Right lung (tissue), 10 donors: ENCODE measurements around the gene PPP2R3C. TPM values are rescaled to one million over a fixed set of nuclear protein-coding genes. Genes with fewer than 3 reads are reported as not detected.
"Not testable (repeated sequence)": the region's sequence is repeated elsewhere in the genome, so short reads cannot be mapped to it uniquely, and the experiment has no call there.

ENCODE experiments used
- DNase-seq, 2 donors: peaks; one replicate each; pipeline ENCODE4 v3.0.0-alpha.2; 2013
- long read RNA-seq, 8 donors: transcript quantifications; one replicate each; lab custom pipeline, GENCODE V29; 2026
- polyA plus RNA-seq, 5 donors: library from polyadenylated mRNA; unstranded; fragments of 120-200 nt; gene quantifications; one replicate each; pipeline versions ENCODE4 v1.2.1 to v1.2.3, GENCODE V29; 2013; ENCODE audit warnings: inconsistent platforms in 1 of 5, low replicate concordance in 1 of 5; ENCODE audit not compliant: insufficient read length in 5 of 5, insufficient read depth in 1 of 5

PPP2R3C gene
- 10 to 100 TPM; 44.1 to 58.2 (median 47.6) TPM for polyA plus RNA-seq
- long read RNA-seq, donor 1, transcript PPP2R3C-201 (13 exons, 1,839 nt): major isoform, 6 of 10 reads
- long read RNA-seq, donor 1, partial matches to known transcripts: 0 of 10 reads
- long read RNA-seq, donor 1, other reads (novel, unspliced or antisense): 0 of 10 reads
- long read RNA-seq, donor 2, transcript PPP2R3C-201 (13 exons, 1,839 nt): major isoform, 8 of 10 reads
- long read RNA-seq, donor 2, partial matches to known transcripts: 0 of 10 reads
- long read RNA-seq, donor 2, other reads (novel, unspliced or antisense): 0 of 10 reads
- long read RNA-seq, donor 3, transcript PPP2R3C-201 (13 exons, 1,839 nt): major isoform, 6 of 14 reads
- long read RNA-seq, donor 3, partial matches to known transcripts: 5 of 14 reads
- long read RNA-seq, donor 3, other reads (novel, unspliced or antisense): 0 of 14 reads
- long read RNA-seq, donor 4, transcript PPP2R3C-201 (13 exons, 1,839 nt): major isoform, 5 of 7 reads
- long read RNA-seq, donor 4, partial matches to known transcripts: 0 of 7 reads
- long read RNA-seq, donor 4, other reads (novel, unspliced or antisense): 0 of 7 reads
- long read RNA-seq, donor 5, partial matches to known transcripts: 13 of 21 reads
- long read RNA-seq, donor 5, other reads (novel, unspliced or antisense): 0 of 21 reads
- long read RNA-seq, donor 6, transcript PPP2R3C-201 (13 exons, 1,839 nt): major isoform, 6 of 18 reads
- long read RNA-seq, donor 6, partial matches to known transcripts: 7 of 18 reads
- long read RNA-seq, donor 6, other reads (novel, unspliced or antisense): 0 of 18 reads
- long read RNA-seq, donor 7, partial matches to known transcripts: 0 of 5 reads
- long read RNA-seq, donor 7, other reads (novel, unspliced or antisense): 0 of 5 reads
- long read RNA-seq, donor 8, partial matches to known transcripts: 0 of 5 reads
- long read RNA-seq, donor 8, other reads (novel, unspliced or antisense): 0 of 5 reads

DNA sequence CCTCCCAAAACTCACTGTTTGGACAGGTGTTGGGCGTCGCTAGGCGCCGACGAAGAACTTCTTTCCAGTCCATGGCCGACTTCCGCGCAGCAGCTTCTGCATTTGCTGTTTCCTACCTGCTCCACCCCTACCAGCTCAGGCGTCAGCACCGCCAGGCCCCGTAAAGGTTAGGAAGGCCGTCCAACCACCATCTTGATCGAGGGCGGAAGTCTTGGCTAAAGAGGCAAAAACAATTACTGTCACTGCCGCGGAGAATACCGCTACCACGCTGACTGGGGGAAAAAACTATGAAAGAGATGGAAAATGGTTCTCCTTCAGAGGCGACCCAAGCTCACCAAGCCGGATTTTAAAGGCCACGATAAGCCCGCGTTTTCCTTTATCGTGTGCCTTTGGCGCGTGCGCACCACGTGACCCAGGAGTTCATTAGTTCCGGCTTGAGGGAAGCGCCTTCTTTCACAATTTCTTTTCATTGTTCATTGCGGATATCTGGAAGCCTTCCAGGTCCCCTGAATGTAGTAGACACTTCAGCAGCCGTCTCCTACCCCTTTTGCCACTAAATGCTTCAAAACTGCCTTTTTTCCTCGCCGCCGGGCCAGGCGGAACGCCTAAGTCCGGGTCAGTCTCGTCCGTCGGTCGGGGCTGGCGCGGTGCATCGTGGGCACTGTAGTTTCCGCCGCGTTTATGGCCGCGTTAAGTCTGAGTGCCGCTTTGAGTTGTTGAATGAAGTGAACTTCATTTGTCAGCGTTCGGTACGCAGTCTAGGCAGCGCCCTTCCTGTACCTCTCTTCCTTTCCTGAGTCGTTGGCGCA is at the start of gene PPP2R3C, which contains the start of gene PRORP:
Gene PPP2R3C (minus strand): TSS at position 104 of the 809 bp plus-strand sequence. CDS start 31 bp downstream, at position 73.
Gene PRORP (plus strand): TSS at position 666 of the 809 bp plus-strand sequence. CDS start 694 bp downstream, outside the sequence.
- peak; percentile 93 for DNase-seq

DNA sequence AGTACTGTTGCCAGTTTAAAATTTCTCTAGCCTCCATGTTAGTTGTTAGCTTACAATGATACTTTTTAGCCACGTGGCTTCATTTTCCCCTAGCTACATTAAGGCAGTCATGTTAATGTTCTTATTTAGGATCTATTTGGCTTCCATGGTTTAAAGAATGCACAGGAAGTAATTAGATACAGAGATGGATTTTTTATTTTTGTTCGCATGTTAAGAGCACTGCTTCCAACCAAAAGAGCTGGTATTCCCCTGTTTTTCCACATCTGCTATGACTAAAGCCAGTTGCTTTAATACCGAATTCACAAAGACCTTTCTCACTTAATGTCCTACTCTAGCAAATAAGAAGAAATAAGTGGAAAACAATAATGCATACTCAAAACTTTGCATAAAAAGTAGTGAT is 45.7 kb upstream of the PPP2R3C start:
- no peak for DNase-seq

- no peak for DNase-seq
Observed at GRCh38 chr14:35164849-35165248, 43.1 kb upstream of the PPP2R3C start.

DNA sequence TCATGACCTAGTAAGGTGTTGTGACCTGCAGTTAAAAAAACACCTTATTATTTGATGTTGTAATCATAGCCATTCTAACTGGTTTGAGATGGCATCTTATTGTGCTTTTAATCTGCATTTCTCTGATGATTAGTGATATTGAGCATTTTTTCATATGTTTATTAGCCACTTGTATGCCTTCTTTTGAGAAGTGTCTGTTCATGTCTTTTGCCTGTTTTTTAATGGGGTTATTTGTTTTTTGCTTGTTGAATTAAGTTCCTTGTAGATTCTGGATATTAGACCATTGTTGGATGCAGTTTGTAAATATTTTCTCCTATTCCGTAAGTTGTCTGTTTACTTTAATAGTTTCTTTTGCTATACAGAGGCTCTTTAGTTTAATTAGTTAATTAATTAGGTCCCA is 41.6 kb upstream of the PPP2R3C start:
- DNase-seq: no peak

DNA sequence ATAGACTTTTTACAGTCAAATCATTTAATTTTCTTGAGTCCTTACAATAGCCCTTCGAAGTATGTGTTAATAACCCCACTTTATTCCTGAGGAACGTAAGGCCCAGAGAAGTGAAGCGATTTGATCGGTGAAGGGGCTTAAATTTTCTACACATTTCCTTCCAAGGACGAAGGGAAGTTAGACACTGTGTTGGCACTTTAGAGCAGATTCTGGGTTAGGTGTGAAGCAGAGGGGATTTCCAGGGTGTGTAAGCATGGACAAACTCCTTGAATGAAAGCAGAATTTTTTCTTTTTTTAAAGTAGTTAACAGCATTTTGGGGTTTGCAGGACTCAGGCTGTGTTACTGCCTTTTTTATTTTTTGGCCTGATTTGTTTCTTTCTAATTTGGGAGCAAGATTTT is 39.4 kb upstream of the PPP2R3C start:
- no peak for DNase-seq

DNA sequence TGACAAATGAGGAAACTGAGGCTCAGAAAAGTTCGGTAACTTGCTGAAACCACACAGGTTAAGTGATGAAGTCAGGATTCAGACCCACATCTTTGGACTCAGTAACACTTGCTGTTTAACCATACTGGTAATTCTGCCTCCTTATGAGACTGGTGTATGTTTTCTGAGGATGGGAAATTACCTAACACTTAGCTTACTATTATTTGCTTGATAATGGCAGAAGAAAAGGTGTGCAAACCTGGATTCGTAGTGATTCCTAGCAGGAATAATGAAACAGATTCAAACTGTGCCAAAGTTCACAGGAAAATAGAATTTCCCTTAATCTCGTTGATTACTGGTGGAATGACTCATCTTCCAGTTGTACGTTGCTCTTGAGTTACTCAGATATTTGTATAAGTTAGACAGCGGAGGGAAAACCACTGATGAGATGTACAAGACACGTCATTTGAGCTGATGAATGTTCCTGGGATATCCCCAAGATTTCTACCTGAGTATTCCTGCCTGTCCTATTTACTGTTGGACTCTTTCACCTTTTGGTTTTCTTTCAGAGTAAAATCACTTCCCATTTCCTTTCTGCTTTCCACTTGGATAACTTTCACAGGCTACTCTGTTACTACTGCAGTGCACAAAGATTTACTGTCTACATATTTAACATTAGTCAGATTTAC is 38.1 kb upstream of the PPP2R3C start:
- DNase-seq: no peak

GRCh38 chr14:35158951-35159653 is 37.3 kb upstream of the PPP2R3C start:
- no peak for DNase-seq

DNA sequence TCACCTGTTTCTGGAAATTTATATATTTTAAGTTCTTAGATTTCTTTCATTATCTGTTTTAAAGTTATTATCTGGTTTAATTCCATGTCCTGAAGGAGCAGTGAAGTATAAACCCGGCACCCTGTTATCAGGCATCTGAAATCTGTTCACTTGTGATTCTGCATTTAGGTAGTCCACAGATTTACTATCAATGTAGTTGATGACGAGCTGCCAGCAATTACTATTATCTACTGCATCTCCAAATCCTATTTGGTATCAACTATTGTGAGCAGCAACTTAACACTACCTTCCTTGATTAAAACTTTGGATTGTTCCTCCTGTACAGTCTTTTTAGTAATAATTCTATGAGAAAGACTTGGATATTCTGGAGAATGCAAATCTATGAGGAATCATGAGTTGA is 36.7 kb upstream of the PPP2R3C start:
- no peak for DNase-seq

- no peak for DNase-seq
Observed at GRCh38 chr14:35155962-35156361, 34.2 kb upstream of the PPP2R3C start.

- no peak for DNase-seq
Observed at GRCh38 chr14:35154016-35154415, 32.2 kb upstream of the PPP2R3C start.

DNA sequence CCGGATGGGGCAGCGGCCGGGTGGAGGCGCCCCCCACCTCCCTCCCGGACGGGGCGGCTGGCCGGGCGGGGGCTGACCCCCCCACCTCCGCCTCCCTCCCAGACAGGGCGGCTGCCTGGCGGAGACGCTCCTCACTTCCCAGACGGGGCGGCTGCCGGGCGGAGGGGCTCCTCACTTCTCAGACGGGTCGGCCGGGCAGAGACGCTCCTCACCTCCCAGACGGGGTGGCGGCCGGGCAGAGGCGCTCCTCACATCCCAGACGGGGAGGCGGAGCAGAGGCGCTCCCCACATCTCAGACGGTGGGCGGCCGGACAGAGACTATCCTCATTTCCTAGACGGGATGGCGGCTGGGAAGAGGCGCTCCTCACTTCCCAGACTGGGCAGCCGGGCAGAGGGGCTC is 30.7 kb upstream of the PPP2R3C start:
- not testable (repeated sequence) for DNase-seq

DNA sequence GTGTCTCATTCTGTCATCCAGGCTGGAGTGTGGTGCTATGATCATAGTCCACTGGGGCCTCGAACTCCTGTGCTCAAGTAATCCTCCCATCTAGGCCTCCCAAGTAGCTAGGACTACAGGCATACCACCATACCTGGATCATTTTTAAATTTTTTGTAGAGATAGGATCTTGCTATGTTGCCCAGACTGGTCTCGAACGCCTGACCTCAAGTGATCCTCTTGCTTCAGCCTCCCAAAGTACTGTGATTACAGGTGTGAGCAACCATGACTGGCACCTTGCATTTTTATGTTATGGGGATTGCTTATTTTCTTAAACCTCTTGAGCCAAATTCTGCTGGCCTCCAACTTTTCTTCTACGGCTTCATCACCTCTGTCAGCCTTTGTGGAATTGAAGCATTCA is 27.4 kb upstream of the PPP2R3C start:
- no peak for DNase-seq

DNA sequence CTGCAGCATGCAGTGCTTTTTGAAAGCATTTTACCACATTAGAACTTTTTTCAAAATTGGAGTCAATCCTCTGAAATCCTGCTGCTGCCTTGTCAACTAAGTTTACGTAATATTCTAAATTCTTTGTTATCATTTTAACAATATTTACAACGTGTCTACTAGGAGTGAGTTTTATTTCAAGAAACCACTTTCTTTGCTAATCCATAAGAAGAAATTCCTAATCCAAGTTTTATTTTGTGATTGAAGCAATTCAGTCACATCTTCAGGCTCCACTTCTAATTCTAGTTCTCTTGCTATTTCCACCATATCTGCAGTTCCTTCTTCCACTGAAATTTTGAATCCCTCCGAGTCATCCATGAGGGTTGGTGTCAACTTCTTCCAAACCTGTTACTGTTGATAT is 25.9 kb upstream of the PPP2R3C start:
- DNase-seq: no peak

GRCh38 chr14:35147186-35147585 is 25.4 kb upstream of the PPP2R3C start:
- DNase-seq: no peak

DNA sequence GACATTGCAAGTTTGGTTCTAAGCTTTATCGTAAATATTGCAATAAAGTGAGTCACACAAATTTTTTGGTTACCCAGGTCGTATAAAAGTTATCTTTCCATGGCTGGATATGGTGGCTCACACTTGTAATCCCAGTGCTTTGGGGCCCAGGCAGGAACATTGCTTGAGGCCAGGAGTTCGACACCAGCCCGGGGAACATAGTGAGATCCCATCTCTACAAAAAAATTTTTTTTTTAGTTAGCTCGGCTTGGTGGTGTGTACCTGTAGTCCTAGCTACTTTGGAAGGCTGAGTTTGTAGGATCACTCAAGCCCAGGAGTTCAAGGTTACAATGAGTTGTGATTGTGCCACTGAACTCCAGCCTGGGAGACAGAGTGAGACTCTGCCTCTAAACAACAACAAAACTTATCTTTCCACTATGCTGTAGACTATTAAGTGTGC is 24.9 kb upstream of the PPP2R3C start:
- no peak for DNase-seq

GRCh38 chr14:35144029-35144428 is 22.2 kb upstream of the PPP2R3C start:
- no peak for DNase-seq

GRCh38 chr14:35140718-35141581 is 19.2 kb upstream of the PPP2R3C start:
- no peak for DNase-seq

DNA sequence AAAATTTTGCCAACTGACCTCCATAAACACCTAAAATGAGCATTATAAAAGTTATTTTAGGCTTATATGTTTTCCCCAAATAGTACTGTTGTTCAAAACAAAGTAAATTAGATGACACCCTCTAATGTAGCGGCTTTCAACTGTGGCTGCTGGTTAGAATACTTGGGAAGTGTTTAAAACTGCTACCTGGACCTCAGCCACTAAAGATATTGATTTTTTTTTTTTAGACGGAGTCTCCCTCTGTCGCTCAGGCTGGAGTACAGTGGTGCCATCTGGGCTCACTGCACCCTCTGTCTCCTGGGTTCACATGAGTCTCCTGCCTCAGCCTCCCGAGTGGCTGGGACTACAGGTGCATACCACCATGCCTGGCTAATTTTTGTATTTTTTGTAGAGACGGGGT is 16.8 kb upstream of the PPP2R3C start:
- DNase-seq: no peak
